K562 (cell line): Measurements from ENCODE around the gene AAGAB. TPM values are rescaled to one million over a fixed set of nuclear protein-coding genes. Genes with fewer than 3 reads are reported as not detected.

Experiments
- ATAC-seq: fragments of 200-7000 bp; cut with Tn5 transposase; 3 replicates; pipeline ENCODE4 v1.9.1; 2020; ENCODE audit warnings: moderate library complexity
- BruUV-seq: library from RNA; stranded (reverse); fragments of 400-500 nt; replicated peaks from 2 replicates; lab custom pipeline; 2021; lab: Mats Ljungman, UMichigan
- CTCF ChIA-PET: fragments of 300-600 bp; formaldehyde crosslinking; extraction: SDS; loops from one replicate; lab custom pipeline; 2021; ENCODE audit warnings: low intra/inter-chr PET ratio; lab: Yijun Ruan, JAX
- POLR2A ChIA-PET: fragments of 300-600, 350-650 bp; sonication (Branson Sonifier 250); formaldehyde crosslinking; extraction: SDS; loops from one replicate; lab custom pipeline; 2021; ENCODE audit warnings: antibody characterized with exemption, inconsistent platforms; lab: Yijun Ruan, JAX
- DNase-seq, 4 experiments: peaks; one replicate each; pipeline versions ENCODE4 v3.0.0 to v3.0.0-alpha.2; 2011 to 2018; ENCODE audit warnings: low spot score in 3 of 4, mixed read lengths in 3 of 4; ENCODE audit errors: extremely low read depth in 1 of 4
- FAIRE-seq: peaks from 2 replicates; lab custom pipeline; 2011; peaks lifted over from hg19 to GRCh38; lab: Jason Lieb, UNC
- H2AFZ ChIP-seq: 2 replicates; pipeline ENCODE4 v1.6.0; 2011; ENCODE audit warnings: low read depth, low read length, control low read depth, inconsistent platforms
- H3K27ac ChIP-seq: fragments of 200-600 bp; 3 replicates; pipeline ENCODE4 v1.8.0; 2011; ENCODE audit warnings: low read depth, mild to moderate bottlenecking, control low read depth, inconsistent platforms, low read length, moderate library complexity, mixed read lengths; ENCODE audit errors: extremely low read depth
- H3K27me3 ChIP-seq, 2 experiments: fragments of 300-600 bp in 1 of 2; 2 replicates in 1 of 2; 3 replicates in 1 of 2; pipeline versions ENCODE4 v1.6.0 to v1.8.0; 2011; ENCODE audit warnings: inconsistent platforms in 2 of 2, low read length in 2 of 2, mild to moderate bottlenecking in 1 of 2, mixed read lengths in 1 of 2, moderate library complexity in 1 of 2; ENCODE audit not compliant: control insufficient read depth in 2 of 2, insufficient read depth in 2 of 2
- H3K36me3 ChIP-seq: fragments of 300-600 bp; 3 replicates; pipeline ENCODE4 v1.8.0; 2011; ENCODE audit warnings: mild to moderate bottlenecking, low read length, inconsistent platforms; ENCODE audit not compliant: control insufficient read depth, insufficient read depth
- H3K4me1 ChIP-seq, 2 experiments: fragments of 200-600 bp in 1 of 2; replicated peaks in 1 of 2; 2 replicates in 1 of 2; 3 replicates in 1 of 2; pipeline versions ENCODE4 v1.5.1 to v1.8.0; 2011; ENCODE audit warnings: inconsistent platforms in 2 of 2, low read length in 2 of 2, mild to moderate bottlenecking in 1 of 2, mixed read lengths in 1 of 2, moderate library complexity in 1 of 2; ENCODE audit not compliant: control insufficient read depth in 2 of 2, insufficient read depth in 2 of 2
- H3K4me2 ChIP-seq: 2 replicates; pipeline ENCODE4 v1.6.1; 2011; ENCODE audit warnings: low read length, control low read depth, inconsistent platforms, mixed read lengths; ENCODE audit not compliant: insufficient read depth
- H3K4me3 ChIP-seq: fragments of 200-600 bp; sonication (generic), shearing (Covaris generic); 2 replicates; pipeline ENCODE4 v1.5.1; 2016; ENCODE audit warnings: control low read depth, inconsistent platforms
- H3K79me2 ChIP-seq: fragments of 200-600 bp; 3 replicates; pipeline ENCODE4 v1.8.0; 2011; ENCODE audit warnings: low read length, inconsistent platforms; ENCODE audit not compliant: control insufficient read depth, insufficient read depth
- H3K9ac ChIP-seq, 2 experiments: 2 replicates each; pipeline versions ENCODE4 v1.6.0 to v1.6.1; 2011; ENCODE audit warnings: low read depth in 2 of 2, low read length in 2 of 2, control low read depth in 1 of 2, inconsistent platforms in 1 of 2, mild to moderate bottlenecking in 1 of 2, mixed read lengths in 1 of 2; ENCODE audit not compliant: insufficient read depth in 1 of 2
- H3K9me1 ChIP-seq: one replicate; pipeline ENCODE4 v1.6.0; 2011; ENCODE audit warnings: inconsistent platforms, mild to moderate bottlenecking, low read length, moderate library complexity; ENCODE audit not compliant: control insufficient read depth, insufficient read depth
- H3K9me3 ChIP-seq: replicated peaks from 2 replicates; pipeline ENCODE4 v1.5.1; 2011; ENCODE audit warnings: low read depth, low read length, inconsistent platforms; ENCODE audit not compliant: control insufficient read depth, insufficient read depth
- H4K20me1 ChIP-seq: replicated peaks from 2 replicates; pipeline ENCODE4 v1.6.1; 2011; ENCODE audit warnings: low read length, inconsistent platforms, mixed read lengths; ENCODE audit not compliant: control insufficient read depth, insufficient read depth
- ATF7 ChIP-seq: fragments of 450-650 bp; IDR thresholded peaks from 2 replicates; pipeline ENCODE4 v1.7.1; 2014; ENCODE audit warnings: mild to moderate bottlenecking, moderate library complexity
- BCOR ChIP-seq: fragments of 450-650 bp; IDR thresholded peaks from 2 replicates; pipeline ENCODE4 v1.6.1; 2016
- CBFA2T2 ChIP-seq: fragments of 450-650 bp; conservative IDR thresholded peaks from 2 replicates; pipeline ENCODE4 v1.6.1; 2017; ENCODE audit warnings: mild to moderate bottlenecking
- LCOR ChIP-seq: sonication (generic); formaldehyde crosslinking; IDR thresholded peaks from 2 replicates; pipeline ENCODE4 v1.8.0; 2022; ENCODE audit warnings: mild to moderate bottlenecking, missing genetic modification reagents
- NBN ChIP-seq: fragments of 450-650 bp; IDR thresholded peaks from 2 replicates; pipeline ENCODE4 v1.6.1; 2016; ENCODE audit warnings: low read depth, mild to moderate bottlenecking
- NFIX ChIP-seq: fragments of 250-450 bp; sonication (Bioruptor Pico); IDR thresholded peaks from 2 replicates; pipeline ENCODE4 v1.4.0; 2020; ENCODE audit warnings: low read depth, mild to moderate bottlenecking, moderate library complexity
- POLR2H ChIP-seq: IDR thresholded peaks from 2 replicates; pipeline ENCODE4 v1.6.1; 2016; ENCODE audit warnings: missing genetic modification characterization, low read depth, mild to moderate bottlenecking, control low read depth, missing compliant biosample characterization, moderate library complexity
- RNF2 ChIP-seq: sonication (generic); IDR thresholded peaks from 2 replicates; pipeline ENCODE4 v1.6.1; 2016
- TAL1 ChIP-seq: fragments of 450-650 bp; IDR thresholded peaks from 2 replicates; pipeline ENCODE4 v1.6.1; 2016; ENCODE audit warnings: mild to moderate bottlenecking
- TCFL5 ChIP-seq: fragments of 250-450 bp; sonication (Bioruptor Pico); conservative IDR thresholded peaks from 2 replicates; pipeline ENCODE4 v1.6.1; 2021; ENCODE audit warnings: mild to moderate bottlenecking, moderate library complexity, matching md5 sums
- ZNF217 ChIP-seq: sonication (generic); formaldehyde crosslinking; IDR thresholded peaks from 2 replicates; pipeline ENCODE4 v1.8.0; 2022; ENCODE audit warnings: mild to moderate bottlenecking, missing genetic modification reagents
- ZNF41 ChIP-seq: fragments of 250-450 bp; sonication (Bioruptor Pico); conservative IDR thresholded peaks from 2 replicates; pipeline ENCODE4 v1.4.0; 2020; ENCODE audit warnings: mild to moderate bottlenecking
- ZNF717 ChIP-seq: fragments of 250-450 bp; sonication (Bioruptor Pico); IDR thresholded peaks from 2 replicates; pipeline ENCODE4 v1.5.0; 2021
- WGBS: fragments of 100-300 bp; shearing (Covaris generic); methylation state at CpG from one replicate; pipeline ENCODE4 v1.1.6; 2016; ENCODE audit warnings: low coverage, mixed read lengths; ENCODE audit not compliant: insufficient coverage; ENCODE audit errors: missing lambda C conversion rate; 5-methylcytosine and 5-hydroxymethylcytosine counted together
- in situ Hi-C: fragments of 300-500 bp; cut with MboI; formaldehyde crosslinking; loops from 4 replicates; pipeline ENCODE4 v1.15.0; 2018; ENCODE audit warnings: inconsistent platforms, mixed read lengths
- intact Hi-C: fragments of 100-400 bp; cut with micrococcal nuclease; formaldehyde crosslinking; loops from 2 replicates; pipeline ENCODE4 v1.14.2; 2022
- polyA plus RNA-seq, 8 experiments: library from polyadenylated mRNA; depleted of rRNA in 4 of 8; stranded (reverse) in 5 of 8; unstranded in 3 of 8; fragments of >200 nt; fragmentation: Nextera tagmentation in 2 of 8; fragmentation: Illumina TruSeq in 1 of 8; extraction: Ambion mirVana in 2 of 8; extraction: Trizol in 1 of 8; gene quantifications; 2 replicates each; pipeline versions ENCODE4 v1.2.1 to v1.2.3, GENCODE V29; 2011 to 2014; ENCODE audit warnings: inconsistent platforms in 1 of 8, missing spikeins in 1 of 8
- total RNA-seq, 7 experiments: library from RNA; depleted of rRNA in 6 of 7; stranded (reverse); fragments of >200 nt in 6 of 7; fragmentation: Illumina TruSeq in 2 of 7; extraction: Trizol in 2 of 7; gene quantifications; 2 replicates each; pipeline versions ENCODE4 v1.2.1 to v1.2.3, GENCODE V29; 2011 to 2021; ENCODE audit warnings: low replicate concordance in 1 of 7
- TF ChIP-seq, protein P1 (sequence below): fragments of 250-450 bp; sonication (Bioruptor Pico); IDR thresholded peaks from 2 replicates; pipeline ENCODE4 v1.4.0; 2020; ENCODE audit warnings: mild to moderate bottlenecking, moderate library complexity
- TF ChIP-seq, protein P2 (sequence below), 2 experiments: fragments of 450-650 bp in 1 of 2; sonication (generic) in 1 of 2; formaldehyde crosslinking in 1 of 2; IDR thresholded peaks in 1 of 2; conservative IDR thresholded peaks in 1 of 2; 2 replicates each; pipeline versions ENCODE4 v1.6.1 to v1.8.1; 2016 to 2023; ENCODE audit warnings: mild to moderate bottlenecking in 2 of 2, moderate library complexity in 2 of 2, inconsistent platforms in 1 of 2, missing genetic modification reagents in 1 of 2
- TF ChIP-seq, protein P3 (sequence below): fragments of 450-650 bp; formaldehyde crosslinking; IDR thresholded peaks from 2 replicates; pipeline ENCODE4 v1.4.0; 2020; ENCODE audit warnings: mild to moderate bottlenecking, moderate library complexity

AAGAB gene
- total and polyA plus RNA-seq, 9 of the 15 experiments (the other 6 are each of a cell fraction or from before 2014, with no cell fraction given) = 17.8 to 109 (median 58.3) TPM

DNA sequence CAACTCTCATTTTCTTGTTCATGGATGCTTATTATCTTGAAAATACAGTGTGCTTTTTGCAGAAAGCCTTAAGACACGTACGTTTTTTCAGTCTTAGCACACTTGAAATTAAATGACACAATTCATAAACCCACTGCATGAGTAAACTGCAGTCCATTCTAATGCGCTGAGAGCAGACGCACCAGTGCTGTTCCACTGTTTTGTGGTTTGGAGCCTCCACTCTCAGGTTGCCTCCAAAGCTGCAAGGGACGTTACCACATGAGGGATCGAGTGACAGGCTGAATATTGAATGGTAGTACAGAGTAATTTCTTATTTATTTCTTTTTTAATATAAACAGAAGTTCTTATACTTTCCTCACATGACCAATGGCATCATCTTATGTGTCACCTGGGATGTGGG lies 12.4 kb upstream of the AAGAB start:
- no peaks in the 10 kb centered on the region for H4K20me1 ChIP-seq
- ATAC-seq (no peak), DNase-seq (no peak), FAIRE-seq (no peak)
- no peak overlapping the region for H3K4me3 ChIP-seq
- no peaks in the 10 kb centered on the region for H3K9me3 ChIP-seq
- intact Hi-C loops = no loop called here
- 48% methylated on average over 6 of the region's 6 CpGs for WGBS
- no peak overlapping the region for H3K27ac ChIP-seq
- H2AFZ ChIP-seq = no peak overlapping the region
- in situ Hi-C loops = no loop called here
- CTCF ChIA-PET = no interaction called here
- no peak overlapping the region for H3K9ac ChIP-seq
- H3K79me2 ChIP-seq = no peaks in the 10 kb centered on the region
- no TSS peak for BruUV-seq
- H3K36me3 ChIP-seq = no peaks in the 10 kb centered on the region
- H3K27me3 ChIP-seq = no peaks in the 10 kb centered on the region
- H3K9me1 ChIP-seq = no peaks in the 10 kb centered on the region
- no peak overlapping the region for H3K4me2 ChIP-seq
- peaks cover 0 to 9% of the 10 kb centered on the region in 2 experiments; a peak in 2 of 5 replicates for H3K4me1 ChIP-seq
- POLR2A ChIA-PET = interaction anchor here (0.7 kb wide), 1 partner anchor 74 kb away, joined by 3 read pairs; no protein-coding TSS in a partner anchor
- TF ChIP-seq ZNF217 (CRISPR knock-in tag) (no peak), BCOR (no peak), TCFL5 (no peak), CBFA2T2 (no peak), LCOR (CRISPR knock-in tag) (no peak), RNF2 (no peak), NFIX (CRISPR knock-in tag) (no peak), ATF7 (no peak), ZNF41 (no peak), NBN (no peak), ZNF717 (CRISPR knock-in tag) (no peak), POLR2H (no peak), TAL1 (no peak)
- TF ChIP-seq, protein P1, sequence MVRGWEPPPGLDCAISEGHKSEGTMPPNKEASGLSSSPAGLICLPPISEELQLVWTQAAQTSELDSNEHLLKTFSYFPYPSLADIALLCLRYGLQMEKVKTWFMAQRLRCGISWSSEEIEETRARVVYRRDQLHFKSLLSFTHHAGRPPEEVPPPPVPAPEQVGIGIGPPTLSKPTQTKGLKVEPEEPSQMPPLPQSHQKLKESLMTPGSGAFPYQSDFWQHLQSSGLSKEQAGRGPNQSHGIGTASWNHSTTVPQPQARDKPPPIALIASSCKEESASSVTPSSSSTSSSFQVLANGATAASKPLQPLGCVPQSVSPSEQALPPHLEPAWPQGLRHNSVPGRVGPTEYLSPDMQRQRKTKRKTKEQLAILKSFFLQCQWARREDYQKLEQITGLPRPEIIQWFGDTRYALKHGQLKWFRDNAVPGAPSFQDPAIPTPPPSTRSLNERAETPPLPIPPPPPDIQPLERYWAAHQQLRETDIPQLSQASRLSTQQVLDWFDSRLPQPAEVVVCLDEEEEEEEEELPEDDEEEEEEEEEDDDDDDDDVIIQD (CRISPR knock-in tag) = no peak
- TF ChIP-seq, protein P2, sequence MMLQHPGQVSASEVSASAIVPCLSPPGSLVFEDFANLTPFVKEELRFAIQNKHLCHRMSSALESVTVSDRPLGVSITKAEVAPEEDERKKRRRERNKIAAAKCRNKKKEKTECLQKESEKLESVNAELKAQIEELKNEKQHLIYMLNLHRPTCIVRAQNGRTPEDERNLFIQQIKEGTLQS (IDR thresholded peaks at IDR 0.05) = no peak
- TF ChIP-seq, protein P2 (CRISPR knock-in tag; conservative IDR thresholded peaks at IDR 0.05) = no peak
- TF ChIP-seq, protein P3, sequence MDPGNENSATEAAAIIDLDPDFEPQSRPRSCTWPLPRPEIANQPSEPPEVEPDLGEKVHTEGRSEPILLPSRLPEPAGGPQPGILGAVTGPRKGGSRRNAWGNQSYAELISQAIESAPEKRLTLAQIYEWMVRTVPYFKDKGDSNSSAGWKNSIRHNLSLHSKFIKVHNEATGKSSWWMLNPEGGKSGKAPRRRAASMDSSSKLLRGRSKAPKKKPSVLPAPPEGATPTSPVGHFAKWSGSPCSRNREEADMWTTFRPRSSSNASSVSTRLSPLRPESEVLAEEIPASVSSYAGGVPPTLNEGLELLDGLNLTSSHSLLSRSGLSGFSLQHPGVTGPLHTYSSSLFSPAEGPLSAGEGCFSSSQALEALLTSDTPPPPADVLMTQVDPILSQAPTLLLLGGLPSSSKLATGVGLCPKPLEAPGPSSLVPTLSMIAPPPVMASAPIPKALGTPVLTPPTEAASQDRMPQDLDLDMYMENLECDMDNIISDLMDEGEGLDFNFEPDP (CRISPR knock-in tag) = no peak
